B cell (primary cell): ENCODE measurements around the gene USF1.

Experiments used
- EZH2 ChIP-seq: IDR thresholded peaks from 2 replicates; pipeline ENCODE4 v1.6.1; 2012; ENCODE audit warnings: borderline replicate concordance, low read depth, mild to moderate bottlenecking, moderate library complexity, low read length; ENCODE audit not compliant: insufficient read depth, poor library complexity, severe bottlenecking
- TF ChIP-seq, protein P1 (sequence below): fragments of 200-600 bp; IDR thresholded peaks from one replicate; pipeline ENCODE4 v1.8.0; 2022; ENCODE audit warnings: antibody characterized with exemption, mild to moderate bottlenecking

DNA sequence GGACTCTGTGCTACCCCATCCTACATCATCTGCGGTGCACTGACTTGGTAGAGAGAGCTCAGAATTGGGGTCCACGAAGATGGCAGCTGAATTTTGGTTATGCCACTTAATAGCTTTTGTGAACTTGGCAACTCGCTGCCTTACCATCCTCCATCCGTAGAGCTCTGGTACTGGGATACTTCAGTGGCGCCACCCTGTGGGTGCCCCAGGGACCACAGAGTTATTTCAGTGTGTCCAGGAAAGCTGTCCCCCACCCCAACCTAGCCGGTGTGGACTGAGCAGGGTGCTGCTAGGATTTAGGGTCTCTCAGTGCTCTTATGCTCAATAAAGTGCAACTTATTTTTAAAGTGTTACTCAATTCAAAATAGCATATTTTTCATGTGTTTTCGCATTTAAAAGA lies 9.0 kb upstream of the USF1 start:
- TF ChIP-seq, protein P1, sequence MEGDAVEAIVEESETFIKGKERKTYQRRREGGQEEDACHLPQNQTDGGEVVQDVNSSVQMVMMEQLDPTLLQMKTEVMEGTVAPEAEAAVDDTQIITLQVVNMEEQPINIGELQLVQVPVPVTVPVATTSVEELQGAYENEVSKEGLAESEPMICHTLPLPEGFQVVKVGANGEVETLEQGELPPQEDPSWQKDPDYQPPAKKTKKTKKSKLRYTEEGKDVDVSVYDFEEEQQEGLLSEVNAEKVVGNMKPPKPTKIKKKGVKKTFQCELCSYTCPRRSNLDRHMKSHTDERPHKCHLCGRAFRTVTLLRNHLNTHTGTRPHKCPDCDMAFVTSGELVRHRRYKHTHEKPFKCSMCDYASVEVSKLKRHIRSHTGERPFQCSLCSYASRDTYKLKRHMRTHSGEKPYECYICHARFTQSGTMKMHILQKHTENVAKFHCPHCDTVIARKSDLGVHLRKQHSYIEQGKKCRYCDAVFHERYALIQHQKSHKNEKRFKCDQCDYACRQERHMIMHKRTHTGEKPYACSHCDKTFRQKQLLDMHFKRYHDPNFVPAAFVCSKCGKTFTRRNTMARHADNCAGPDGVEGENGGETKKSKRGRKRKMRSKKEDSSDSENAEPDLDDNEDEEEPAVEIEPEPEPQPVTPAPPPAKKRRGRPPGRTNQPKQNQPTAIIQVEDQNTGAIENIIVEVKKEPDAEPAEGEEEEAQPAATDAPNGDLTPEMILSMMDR: no peak
- no peak for TF ChIP-seq EZH2
